Activated naive CD8-positive, alpha-beta T cell treated with anti-CD3 and anti-CD28 coated beads, Interleukin-2, amount 50 U/mL, for 16 hours (primary cell): ENCODE measurements around the gene PASD1.
"Not testable (repeated sequence)": the region's sequence is repeated elsewhere in the genome, so short reads cannot be mapped to it uniquely, and the experiment has no call there.

Experiments
- DNase-seq: peaks from one replicate; pipeline ENCODE4 v3.0.0-alpha.2; 2020; ENCODE audit warnings: low read depth, low spot score

PASD1 gene

DNA sequence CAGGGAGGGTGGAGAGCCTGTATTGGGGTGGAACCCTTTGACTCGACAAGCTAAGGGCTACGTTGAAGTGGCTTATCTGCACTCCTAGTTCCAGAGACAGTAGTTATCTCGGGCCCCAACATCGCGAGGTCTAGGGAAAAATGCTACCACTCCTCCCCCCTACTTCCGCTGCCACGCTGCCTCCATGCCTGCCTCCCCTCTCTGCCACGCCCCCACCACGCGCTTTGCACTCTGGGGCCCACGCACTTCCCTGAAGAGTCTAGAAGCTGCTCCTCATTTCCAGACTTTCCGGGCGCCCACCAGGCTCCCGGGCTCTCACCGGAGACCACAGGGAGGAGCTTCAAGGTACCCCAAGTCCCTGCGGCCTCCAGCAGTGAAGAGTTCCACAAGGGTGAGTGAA is at the start of gene PASD1:
Gene PASD1 (plus strand): TSS at position 227 of the 400 bp plus-strand sequence. CDS start 37,879 bp downstream, outside the sequence.
- DNase-seq, result no peak

DNA sequence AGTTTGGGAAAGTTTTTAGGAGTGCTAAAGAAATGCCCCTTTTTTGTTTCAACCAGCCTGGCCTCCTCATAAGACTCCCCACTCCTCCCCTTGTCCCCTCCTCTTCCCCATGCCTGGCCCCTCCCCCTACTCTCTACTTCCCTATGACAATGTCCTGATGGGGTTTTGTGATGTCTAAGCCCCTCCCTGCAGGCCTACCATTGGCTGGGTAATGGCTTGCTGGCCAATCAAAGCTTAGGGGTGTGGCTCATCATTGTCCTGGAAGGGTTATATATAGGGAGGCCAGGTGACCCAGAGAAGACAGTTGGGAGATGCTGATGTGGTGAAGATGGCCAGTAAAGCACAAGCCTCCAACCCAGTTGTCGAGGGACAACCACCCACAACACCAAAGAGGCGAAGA is 48.2 kb upstream of the PASD1 start:
- no peak for DNase-seq

GRCh38 chrX:151516538-151517187 is 46.8 kb upstream of the PASD1 start:
- DNase-seq, result no peak

DNA sequence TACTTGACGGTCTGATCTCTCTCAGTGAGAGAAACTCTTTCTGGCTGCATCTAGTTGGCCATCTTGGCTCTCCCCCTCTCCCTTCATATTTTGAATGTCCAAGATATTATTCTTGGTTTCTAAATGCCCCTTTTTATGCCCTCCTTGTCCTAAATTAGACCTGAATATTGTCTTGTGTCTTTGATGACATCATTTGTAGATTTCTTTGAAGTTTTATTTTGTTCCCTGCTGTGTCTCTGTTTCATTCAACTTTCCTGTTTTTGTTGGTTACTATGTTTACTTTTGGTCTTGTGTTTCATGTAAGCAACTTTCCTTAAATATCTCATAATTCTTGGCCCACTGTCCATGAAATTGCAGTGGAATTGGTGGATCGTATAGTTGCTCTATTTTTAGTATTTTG is 46.1 kb upstream of the PASD1 start:
- DNase-seq, result no peak

DNA sequence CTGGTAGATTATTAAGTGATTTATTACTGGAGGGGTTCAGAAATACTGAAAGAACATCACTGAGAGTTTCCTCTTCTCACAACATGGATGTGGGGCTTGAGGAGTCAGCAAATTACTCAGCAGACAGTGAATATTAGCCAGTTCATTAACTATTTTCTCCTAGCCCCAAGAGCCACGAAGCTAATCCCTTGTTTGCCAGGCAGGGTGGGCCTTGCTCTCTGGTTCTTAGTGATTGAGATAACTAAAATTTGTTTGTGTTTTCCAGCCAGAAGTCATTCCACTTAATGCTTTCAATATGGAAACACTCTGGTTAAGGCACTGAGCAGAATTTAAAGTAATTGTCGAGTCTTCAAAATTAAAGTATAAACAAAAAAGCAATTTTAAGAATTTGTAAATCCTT is 40.1 kb upstream of the PASD1 start:
- DNase-seq, result no peak

DNA sequence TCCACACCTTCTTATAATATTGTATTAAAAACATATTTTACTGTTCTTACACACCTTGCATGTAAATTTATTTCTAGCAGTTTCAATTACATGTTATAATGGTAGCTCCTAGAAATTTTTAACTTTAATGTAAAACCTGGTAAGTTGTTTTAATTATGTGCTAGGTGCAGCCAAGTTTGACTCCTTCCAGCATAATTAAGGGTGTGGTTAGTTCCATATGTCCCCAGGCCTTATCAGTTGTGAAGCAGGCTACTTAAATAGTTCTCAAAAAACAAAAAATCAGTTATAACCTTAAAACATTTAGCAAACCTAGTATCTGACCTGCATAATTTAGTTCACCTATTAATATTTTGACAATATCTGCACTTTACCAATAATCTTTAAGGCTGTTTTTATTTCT is 26.9 kb upstream of the PASD1 start:
- DNase-seq, result no peak

- DNase-seq, result no peak
These were observed 25.9 kb upstream of the PASD1 start for GRCh38 chrX:151537572-151537971.

GRCh38 chrX:151538190-151539122 is 25.0 kb upstream of the PASD1 start:
- no peak for DNase-seq

DNA sequence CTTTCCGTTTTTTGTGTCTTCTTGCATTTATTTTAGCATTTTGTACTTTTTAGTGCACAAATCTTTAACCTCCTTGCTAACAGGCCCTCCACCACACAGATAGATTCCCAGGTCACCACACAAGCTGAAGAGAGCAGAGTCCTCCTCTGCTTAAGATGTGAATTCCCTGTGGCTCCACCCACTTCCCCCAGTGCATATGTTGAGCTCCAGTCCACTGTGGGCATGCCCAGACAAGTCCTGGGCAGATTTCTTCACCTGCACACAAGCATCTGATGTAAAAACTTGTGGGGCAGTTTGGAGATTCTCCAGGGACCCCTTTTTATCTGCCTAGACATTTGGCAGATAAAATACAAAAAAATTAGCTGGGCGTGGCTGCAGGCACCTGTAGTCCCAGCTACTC is 19.8 kb upstream of the PASD1 start:
- DNase-seq, result no peak

GRCh38 chrX:151546226-151546625 is 17.2 kb upstream of the PASD1 start:
- not testable (repeated sequence) for DNase-seq

DNA sequence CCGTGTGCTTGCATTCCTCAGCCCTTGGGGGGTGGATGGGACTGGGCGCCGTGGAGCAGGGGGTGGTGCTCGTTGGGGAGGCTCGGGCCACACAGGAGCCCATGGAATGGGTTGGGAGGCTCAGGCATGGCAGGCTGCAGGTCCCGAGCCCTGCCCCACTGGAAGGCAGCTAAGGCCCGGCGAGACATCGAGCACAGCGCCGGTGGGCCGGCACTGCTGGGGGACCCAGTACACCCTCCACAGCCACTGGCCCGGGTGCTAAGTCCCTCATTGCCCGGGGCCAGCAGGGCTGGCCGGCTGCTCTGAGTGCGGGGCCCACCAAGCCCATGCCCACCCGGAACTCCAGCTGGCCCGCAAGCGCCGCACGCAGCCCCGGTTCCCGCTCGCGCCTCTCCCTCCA is 12.3 kb upstream of the PASD1 start:
- DNase-seq, result not testable (repeated sequence)

- no peak for DNase-seq
These were observed 10.7 kb upstream of the PASD1 start for GRCh38 chrX:151552743-151553142.

DNA sequence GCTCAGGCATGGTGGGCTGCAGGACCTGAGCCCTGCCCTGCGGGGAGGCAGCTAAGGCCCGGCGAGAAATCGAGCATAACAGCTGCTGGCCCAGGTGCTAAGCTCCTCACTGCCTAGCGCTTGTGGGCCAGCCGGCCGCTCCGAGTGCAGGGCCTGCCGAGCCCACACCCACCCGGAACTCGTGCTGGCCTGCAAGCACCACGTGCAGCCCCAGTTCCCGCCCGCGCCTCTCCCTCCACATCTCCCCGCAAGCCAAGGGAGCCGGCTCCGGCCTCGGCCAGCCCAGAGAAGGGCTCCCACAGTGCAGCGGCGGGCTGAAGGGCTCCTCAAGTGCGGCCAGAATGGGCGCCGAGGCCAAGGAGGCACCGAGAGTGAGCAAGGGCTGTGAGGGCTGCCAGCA is 8.2 kb upstream of the PASD1 start:
- DNase-seq, result not testable (repeated sequence)

DNA sequence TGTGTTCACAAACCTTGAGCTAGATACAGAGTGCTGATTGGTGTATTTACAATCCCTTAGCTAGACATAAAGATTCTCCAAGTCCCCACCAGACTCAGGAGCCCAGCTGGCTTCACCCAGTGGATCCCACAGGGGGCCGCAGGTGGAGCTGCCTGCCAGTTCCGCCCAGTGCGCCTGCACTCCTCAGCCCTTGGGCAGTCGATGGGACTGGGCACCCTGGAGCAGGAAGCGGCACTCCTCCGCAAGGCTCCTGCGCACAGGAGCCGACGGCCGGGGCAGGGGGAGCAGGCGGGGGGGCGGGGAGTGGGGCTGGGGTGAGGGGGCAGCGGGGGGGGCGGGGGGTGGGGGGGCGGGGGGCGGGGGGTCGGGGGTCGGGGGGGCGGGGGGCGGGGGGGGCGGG is 990 bp upstream of the PASD1 start:
- DNase-seq, result not testable (repeated sequence)

GRCh38 chrX:151563003-151563402 is 472 bp upstream of the PASD1 start:
- not testable (repeated sequence) for DNase-seq

GRCh38 chrX:151564035-151564434 is 560 bp downstream of the PASD1 start:
- no peak for DNase-seq

DNA sequence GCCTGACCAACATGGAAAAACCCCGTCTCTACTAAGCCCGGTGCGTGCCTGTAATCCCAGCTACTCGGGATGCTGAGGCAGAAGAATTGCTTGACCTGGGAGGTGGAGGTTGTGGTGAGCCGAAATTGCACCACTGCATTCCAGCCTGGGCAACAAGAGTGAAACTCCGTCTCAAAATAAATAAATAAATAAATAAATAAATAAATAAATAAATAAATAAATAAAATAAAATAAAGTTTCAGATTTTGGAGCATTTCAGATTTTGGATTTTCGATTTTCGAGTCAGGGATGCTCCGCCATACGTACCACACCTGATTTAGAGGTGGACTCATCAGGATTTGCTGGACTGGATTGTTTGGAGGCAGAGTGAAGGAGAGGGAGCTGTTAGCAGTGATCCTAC is 3.4 kb downstream of the PASD1 start:
- DNase-seq, result not testable (repeated sequence)

DNA sequence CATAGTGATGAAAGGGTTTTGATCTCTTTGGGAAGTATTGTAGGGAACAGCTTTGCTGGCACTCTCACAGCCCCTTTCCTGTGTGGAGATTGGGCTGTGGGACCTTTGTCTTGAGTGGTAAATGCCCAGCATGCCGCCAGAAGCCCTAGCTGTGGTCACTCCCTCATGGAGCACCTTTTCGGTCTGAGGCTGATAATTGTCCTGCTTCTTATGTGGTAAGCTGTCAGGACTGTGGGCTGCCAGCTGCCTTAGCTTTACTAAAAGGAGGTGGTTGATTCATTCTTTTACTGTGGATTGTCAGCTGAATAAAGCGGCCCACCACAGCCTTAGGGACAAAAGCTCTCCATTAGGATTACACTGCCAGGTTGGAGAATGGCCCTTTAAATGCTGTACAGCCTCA is 7.1 kb downstream of the PASD1 start:
- DNase-seq, result no peak

DNA sequence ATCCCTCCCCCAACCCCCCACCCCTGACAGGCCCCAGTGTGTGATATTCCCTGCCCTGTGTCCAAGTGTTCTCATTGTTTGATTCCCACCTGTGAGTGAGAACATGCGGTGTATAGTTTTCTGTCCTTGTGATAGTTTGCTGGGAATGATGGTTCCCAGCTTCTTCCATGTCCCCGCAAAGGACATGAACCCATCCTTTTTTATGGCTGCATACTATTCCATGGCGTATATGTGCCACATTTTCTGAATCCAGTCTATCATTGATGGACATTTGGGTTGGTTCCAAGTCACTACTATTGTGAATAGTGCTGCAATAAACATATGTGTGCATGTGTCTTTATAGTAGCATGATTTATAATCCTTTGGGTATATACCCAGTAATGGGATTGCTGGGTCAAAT is 29.9 kb downstream of the PASD1 start:
- not testable (repeated sequence) for DNase-seq

GRCh38 chrX:151596282-151596681 is 32.8 kb downstream of the PASD1 start:
- no peak for DNase-seq

DNA sequence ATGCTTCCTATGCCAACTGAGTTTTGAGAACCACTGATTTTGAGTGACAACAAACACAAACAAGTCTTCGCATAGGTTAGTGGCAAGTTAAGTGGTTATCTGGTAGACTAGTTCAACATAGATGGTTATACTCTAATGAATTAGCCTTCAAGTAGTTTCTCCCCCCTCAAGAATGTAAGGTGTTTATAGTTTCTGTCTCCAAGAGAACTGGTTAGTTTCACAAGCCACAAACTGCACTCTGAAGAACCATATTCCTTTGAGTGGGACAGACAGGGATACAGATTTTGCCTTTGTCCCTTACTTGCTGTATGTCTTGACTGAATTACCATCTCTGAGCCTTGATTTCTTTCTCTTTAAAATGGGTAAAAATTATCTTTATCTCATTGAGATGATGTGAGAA is 41.5 kb downstream of the PASD1 start:
- no peak for DNase-seq

- DNase-seq, result no peak
These were observed 45.7 kb downstream of the PASD1 start for GRCh38 chrX:151609222-151609621.

GRCh38 chrX:151621422-151621821 is 57.9 kb downstream of the PASD1 start:
- DNase-seq, result no peak
